Aorta (tissue), 5 donors: ENCODE results near the gene CRACR2B. TPM values are rescaled to one million over a fixed set of nuclear protein-coding genes. Genes with fewer than 3 reads are reported as not detected.

Experiments used
- ATAC-seq: fragments of 200-7000 bp; cut with Tn5 transposase; one replicate; pipeline ENCODE4 v1.9.1; 2022; ENCODE audit warnings: moderate library complexity; ENCODE audit not compliant: low FRiP score
- DNase-seq, 2 donors: peaks; one replicate each; pipeline ENCODE4 v3.0.0-alpha.2; 2020
- H3K27ac ChIP-seq, 2 donors: one replicate each; pipeline ENCODE4 v1.5.1; 2013; ENCODE audit warnings: low read length in 2 of 2, mild to moderate bottlenecking in 2 of 2, moderate library complexity in 2 of 2, control low read depth in 1 of 2, inconsistent platforms in 1 of 2, low read depth in 1 of 2
- H3K27me3 ChIP-seq, 2 donors: one replicate each; pipeline ENCODE4 v1.6.1; 2013; ENCODE audit warnings: control low read depth in 1 of 2, low read length in 1 of 2, mild to moderate bottlenecking in 1 of 2, moderate library complexity in 1 of 2; ENCODE audit not compliant: insufficient read depth in 2 of 2, control insufficient read depth in 1 of 2
- H3K36me3 ChIP-seq, 2 donors: one replicate each; pipeline ENCODE4 v1.6.1; 2013; ENCODE audit warnings: control low read depth in 1 of 2, low read length in 1 of 2, mild to moderate bottlenecking in 1 of 2; ENCODE audit not compliant: insufficient read depth in 2 of 2, control insufficient read depth in 1 of 2
- H3K4me1 ChIP-seq, 2 donors: one replicate each; pipeline ENCODE4 v1.6.1; 2013; ENCODE audit warnings: low read length in 2 of 2, control low read depth in 1 of 2, mild to moderate bottlenecking in 1 of 2, moderate library complexity in 1 of 2; ENCODE audit not compliant: insufficient read depth in 2 of 2, control insufficient read depth in 1 of 2
- H3K4me3 ChIP-seq, 2 donors: one replicate each; pipeline ENCODE4 v1.5.1; 2013; ENCODE audit warnings: low read length in 2 of 2, control low read depth in 1 of 2, mild to moderate bottlenecking in 1 of 2
- H3K9me3 ChIP-seq: one replicate; pipeline ENCODE4 v1.6.1; 2013; ENCODE audit warnings: mild to moderate bottlenecking, low read length; ENCODE audit not compliant: control insufficient read depth
- WGBS, 2 donors: extraction: QIAGEN DNeasy Blood & Tissue Kit; methylation state at CpG; one replicate each; pipeline ENCODE4 v1.1.7; 2013; 5-methylcytosine and 5-hydroxymethylcytosine counted together
- intact Hi-C, 2 donors: fragments of 100-400 bp; cut with DNase I; formaldehyde crosslinking; loops; one replicate each; pipeline versions ENCODE4 v1.14.2 to v1.15.0; 2022
- polyA plus RNA-seq, 2 donors: library from polyadenylated mRNA; stranded (reverse); fragments of 200-250 nt; gene quantifications; one replicate each; pipeline ENCODE4 v1.2.3, GENCODE V29; 2013
- total RNA-seq, 2 donors: library from RNA; stranded (reverse); fragmentation: NEBNext Ultra II Directional; extraction: Animal tissue kit (Norgen Biotek cat#: 25700); gene quantifications; one replicate each; pipeline ENCODE4 v1.2.1, GENCODE V29; 2021
- donor health status: healthy with polysubstance abuse.
- donor health status: Bipolar disorder and iron deficiency.
- donor health status: DM: no; HTN: no; CAD: no.
- donor health status: DM: no; HTN: no; CAD: no.
- donor health status: DM: yes; HTN: yes; CAD: no.

CRACR2B gene
- total and polyA plus RNA-seq, 4 donors: 2.2 to 10.5 (median 7.4) TPM

DNA sequence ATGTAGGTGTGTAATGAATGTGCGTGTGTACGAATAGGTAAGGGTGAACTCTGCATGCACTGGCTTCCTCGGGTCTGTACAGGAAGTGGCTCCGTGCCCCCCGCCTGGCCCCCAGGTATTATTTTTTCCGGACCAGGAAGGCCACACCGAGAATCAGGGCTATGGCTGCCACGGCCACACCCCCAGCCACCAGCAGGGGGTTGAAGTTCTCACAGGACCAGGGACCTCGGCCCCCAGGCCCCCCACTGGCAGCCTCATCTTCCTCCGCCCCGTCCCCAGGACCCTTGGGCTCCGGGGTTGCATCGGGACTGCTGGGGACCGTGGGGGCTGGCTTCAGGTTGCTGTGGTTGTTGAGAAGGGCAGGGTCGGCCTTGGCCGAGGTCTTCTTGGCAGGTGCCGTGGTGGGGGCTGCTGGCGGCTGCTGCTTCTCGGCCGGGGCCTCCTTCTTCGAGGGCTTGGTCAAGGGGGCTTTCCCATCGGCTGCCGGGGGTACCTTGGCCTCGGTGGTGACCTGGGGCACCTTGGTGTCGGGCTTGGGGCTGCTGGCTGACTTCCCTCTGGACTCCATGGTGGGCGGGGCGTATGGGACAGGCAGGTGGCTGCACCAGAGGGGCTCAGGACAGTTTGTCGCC is 39.6 kb upstream of the CRACR2B start:
- no peak for ATAC-seq
- DNase-seq: no peak
- H3K9me3 ChIP-seq: no peaks in the 10 kb centered on the region
- no peaks in the 10 kb centered on the region for H3K36me3 ChIP-seq
- H3K4me3 ChIP-seq: no peak overlapping the region
- H3K27me3 ChIP-seq: no peaks in the 10 kb centered on the region
- intact Hi-C loops: no loop called here
- H3K27ac ChIP-seq: no peak overlapping the region
- no peaks in the 10 kb centered on the region for H3K4me1 ChIP-seq
- 68 to 76% methylated on average over 27 to 28 of the region's 28 CpGs for WGBS, 2 donors

GRCh38 chr11:788953-789940 is 38.5 kb upstream of the CRACR2B start:
- DNase-seq (no peak), ATAC-seq (no peak)
- Histone ChIP-seq H3K9me3 (no peaks in the 10 kb centered on the region), H3K27me3 (no peaks in the 10 kb centered on the region), H3K4me3 (no peak overlapping the region), H3K4me1 (no peaks in the 10 kb centered on the region), H3K27ac (no peak overlapping the region), H3K36me3 (no peaks in the 10 kb centered on the region)
- WGBS, 2 donors: 28 to 29% methylated on average over 30 to 31 of the region's 31 CpGs
- intact Hi-C loops: no loop called here

GRCh38 chr11:789943-790342 is 37.8 kb upstream of the CRACR2B start, which contains the start of gene CEND1:
TSS of gene CEND1 (minus strand) at chr11:790090. CDS start at chr11:788576, 1,514 bp downstream.
- Histone ChIP-seq H3K4me1 (no peaks in the 10 kb centered on the region), H3K27me3 (no peaks in the 10 kb centered on the region), H3K27ac (no peak within 1 kb of the TSS), H3K36me3 (no peaks in the 10 kb centered on the region), H3K9me3 (no peaks in the 10 kb centered on the region), H3K4me3 (no peak within 1 kb of the TSS)
- ATAC-seq (no peak), DNase-seq (no peak)
- intact Hi-C loops: no loop called here
- 3 to 5% methylated on average over 28 to 44 of the region's 44 CpGs for WGBS, 2 donors

DNA sequence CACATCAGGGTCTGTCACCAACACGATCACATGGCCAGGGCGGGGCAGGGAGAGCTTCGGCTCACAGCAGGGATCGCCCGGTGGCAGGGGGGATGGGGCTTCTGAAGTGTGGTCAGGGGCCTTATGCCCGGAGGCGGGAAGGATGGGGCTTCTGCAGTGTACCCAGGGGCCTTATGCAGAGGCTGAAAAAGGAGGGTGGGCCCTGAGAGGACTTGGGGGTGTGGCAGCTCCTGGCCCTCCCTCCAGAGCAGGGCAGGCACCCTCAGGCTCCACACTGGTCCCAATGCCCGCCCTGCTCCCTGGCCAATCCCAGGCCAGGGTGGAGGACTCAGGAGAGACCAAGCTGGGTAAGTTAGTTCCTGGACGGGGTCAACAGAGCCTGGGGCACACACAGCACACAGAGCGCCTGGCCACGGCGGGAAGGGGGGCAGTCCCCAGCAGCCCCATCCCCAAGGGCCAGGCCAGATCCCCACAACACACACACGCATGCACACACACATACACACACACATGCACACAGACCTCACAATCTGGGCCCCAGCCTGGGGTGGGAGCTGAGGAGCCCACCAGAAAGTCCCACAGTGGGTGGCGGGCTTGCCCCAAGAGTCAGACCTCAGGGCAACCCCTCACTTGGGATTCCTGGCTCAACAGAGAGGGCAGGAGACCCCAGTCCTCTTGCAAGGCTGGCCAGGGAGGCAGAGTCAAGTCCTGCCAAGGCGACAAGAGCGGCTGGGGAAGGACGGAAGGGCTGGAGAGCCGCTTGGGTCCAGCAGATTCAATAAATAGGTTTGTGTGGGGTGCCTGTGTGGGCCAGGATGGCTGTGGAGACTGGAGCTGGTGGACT is 36.8 kb upstream of the CRACR2B start:
- Histone ChIP-seq H3K36me3 (no peaks in the 10 kb centered on the region), H3K27me3 (no peaks in the 10 kb centered on the region), H3K4me3 (no peak overlapping the region), H3K27ac (no peak overlapping the region), H3K9me3 (no peaks in the 10 kb centered on the region), H3K4me1 (no peaks in the 10 kb centered on the region)
- 63 to 67% methylated on average over 17 to 18 of the region's 18 CpGs for WGBS, 2 donors
- DNase-seq (no peak), ATAC-seq (no peak)
- intact Hi-C loops: no loop called here

- Histone ChIP-seq H3K36me3 (no peaks in the 10 kb centered on the region), H3K9me3 (no peaks in the 10 kb centered on the region), H3K27ac (no peak overlapping the region), H3K27me3 (no peaks in the 10 kb centered on the region), H3K4me1 (no peaks in the 10 kb centered on the region), H3K4me3 (no peak overlapping the region)
- DNase-seq (no peak), ATAC-seq (no peak)
- WGBS, 2 donors: 94% methylated on average over 46 to 49 of the region's 49 CpGs
- intact Hi-C loops: no loop called here
Measured at GRCh38 chr11:791658-792534, 35.8 kb upstream of the CRACR2B start.

GRCh38 chr11:792535-792821 is 35.2 kb upstream of the CRACR2B start:
- WGBS, 2 donors: 93 to 94% methylated on average over 8 to 15 of the region's 15 CpGs
- intact Hi-C loops: no loop called here
- ATAC-seq (no peak), DNase-seq (no peak)
- no peak overlapping the region for H3K27ac ChIP-seq
- no peak overlapping the region for H3K4me3 ChIP-seq
- H3K4me1 ChIP-seq: no peaks in the 10 kb centered on the region
- no peaks in the 10 kb centered on the region for H3K36me3 ChIP-seq
- no peaks in the 10 kb centered on the region for H3K27me3 ChIP-seq
- no peaks in the 10 kb centered on the region for H3K9me3 ChIP-seq

DNA sequence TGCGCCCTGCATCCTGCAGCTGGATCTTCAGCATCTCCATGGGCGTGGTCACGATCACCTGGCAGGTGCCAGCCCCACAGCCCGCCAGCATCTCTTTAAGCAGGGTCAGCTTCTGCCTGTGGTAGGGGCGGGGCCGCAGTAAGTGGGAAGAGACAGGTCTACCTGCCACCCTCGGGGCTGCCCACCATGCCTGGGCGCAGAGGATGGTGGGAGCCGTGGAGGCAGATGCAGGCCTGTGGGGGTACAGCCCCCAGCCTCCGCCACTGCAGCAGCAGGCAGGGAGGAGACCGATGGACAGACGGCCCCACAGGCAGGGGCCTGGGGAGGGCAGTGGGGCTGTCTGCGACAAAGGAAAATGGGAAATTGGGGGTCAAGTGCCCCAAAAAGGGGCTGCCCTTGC is 34.8 kb upstream of the CRACR2B start:
- Histone ChIP-seq H3K9me3 (no peaks in the 10 kb centered on the region), H3K36me3 (no peaks in the 10 kb centered on the region), H3K27ac (no peak overlapping the region), H3K27me3 (no peaks in the 10 kb centered on the region), H3K4me1 (no peaks in the 10 kb centered on the region), H3K4me3 (no peak overlapping the region)
- DNase-seq (no peak), ATAC-seq (no peak)
- intact Hi-C loops: no loop called here
- 91 to 95% methylated on average over 13 of the region's 13 CpGs for WGBS, 2 donors

- intact Hi-C loops: no loop called here
- no peak for ATAC-seq
Measured at GRCh38 chr11:793556-793955, 34.2 kb upstream of the CRACR2B start.

More at GRCh38 chr11:793556-793955, 34.2 kb upstream of the CRACR2B start:
- Histone ChIP-seq H3K27ac (no peak overlapping the region), H3K27me3 (no peaks in the 10 kb centered on the region), H3K4me1 (no peaks in the 10 kb centered on the region), H3K36me3 (no peaks in the 10 kb centered on the region), H3K9me3 (no peaks in the 10 kb centered on the region), H3K4me3 (no peak overlapping the region)
- WGBS, 2 donors: 84 to 85% methylated on average over 7 of the region's 7 CpGs
- DNase-seq: no peak
